D341Med (cell line): ENCODE data around the gene ZNF827.

ENCODE experiments used
- DNase-seq: peaks from one replicate; pipeline ENCODE4 v3.0.0; 2012; ENCODE audit warnings: low spot score

Gene ZNF827

GRCh38 chr4:145938618-145939440 is at the start of gene ZNF827:
Gene ZNF827 (minus strand): TSS chr4:145938823. CDS start chr4:145938407, 416 bp downstream.
- peak; percentile 62 for DNase-seq

GRCh38 chr4:145984563-145984962 is 45.9 kb upstream of the ZNF827 start:
- DNase-seq = no peak

GRCh38 chr4:145982791-145983190 is 44.2 kb upstream of the ZNF827 start:
- no peak for DNase-seq

GRCh38 chr4:145979160-145979559 is 40.5 kb upstream of the ZNF827 start:
- DNase-seq = no peak

GRCh38 chr4:145976680-145977079 is 38.1 kb upstream of the ZNF827 start:
- no peak for DNase-seq

GRCh38 chr4:145960012-145960411 is 21.4 kb upstream of the ZNF827 start:
- DNase-seq = no peak

GRCh38 chr4:145957302-145957701 is 18.7 kb upstream of the ZNF827 start:
- DNase-seq = no peak

GRCh38 chr4:145956288-145956890 is 17.8 kb upstream of the ZNF827 start:
- peak; percentile 75 for DNase-seq

GRCh38 chr4:145954924-145955339 is 16.3 kb upstream of the ZNF827 start:
- peak; percentile 28 for DNase-seq

GRCh38 chr4:145951931-145952330 is 13.3 kb upstream of the ZNF827 start:
- no peak for DNase-seq

GRCh38 chr4:145945431-145946155 is 7.0 kb upstream of the ZNF827 start:
- DNase-seq = no peak

GRCh38 chr4:145944886-145945285 is 6.3 kb upstream of the ZNF827 start:
- no peak for DNase-seq

- DNase-seq = no peak
Observed at GRCh38 chr4:145939856-145940255, 1.2 kb upstream of the ZNF827 start.

- DNase-seq = no peak
Observed at GRCh38 chr4:145939441-145939750, 773 bp upstream of the ZNF827 start.

GRCh38 chr4:145937971-145938611 is 532 bp downstream of the ZNF827 start:
- peak; percentile 53 for DNase-seq

GRCh38 chr4:145936997-145937901 is 1.4 kb downstream of the ZNF827 start:
- DNase-seq = peak; percentile 81

GRCh38 chr4:145936142-145936996 is 2.3 kb downstream of the ZNF827 start:
- peak; percentile 86 for DNase-seq

- DNase-seq = peak; percentile 38
Observed at GRCh38 chr4:145935253-145936141, 3.1 kb downstream of the ZNF827 start.

- DNase-seq = peak; percentile 64
Observed at GRCh38 chr4:145934434-145935047, 4.1 kb downstream of the ZNF827 start.
